ENCODE measurements around the gene EML2. TPM values are rescaled to one million over a fixed set of nuclear protein-coding genes. Genes with fewer than 3 reads are reported as not detected.

The EML2 gene
- total and polyA plus RNA-seq, 7 donors = 6.2 to 31.1 (median 10.4) TPM

DNA sequence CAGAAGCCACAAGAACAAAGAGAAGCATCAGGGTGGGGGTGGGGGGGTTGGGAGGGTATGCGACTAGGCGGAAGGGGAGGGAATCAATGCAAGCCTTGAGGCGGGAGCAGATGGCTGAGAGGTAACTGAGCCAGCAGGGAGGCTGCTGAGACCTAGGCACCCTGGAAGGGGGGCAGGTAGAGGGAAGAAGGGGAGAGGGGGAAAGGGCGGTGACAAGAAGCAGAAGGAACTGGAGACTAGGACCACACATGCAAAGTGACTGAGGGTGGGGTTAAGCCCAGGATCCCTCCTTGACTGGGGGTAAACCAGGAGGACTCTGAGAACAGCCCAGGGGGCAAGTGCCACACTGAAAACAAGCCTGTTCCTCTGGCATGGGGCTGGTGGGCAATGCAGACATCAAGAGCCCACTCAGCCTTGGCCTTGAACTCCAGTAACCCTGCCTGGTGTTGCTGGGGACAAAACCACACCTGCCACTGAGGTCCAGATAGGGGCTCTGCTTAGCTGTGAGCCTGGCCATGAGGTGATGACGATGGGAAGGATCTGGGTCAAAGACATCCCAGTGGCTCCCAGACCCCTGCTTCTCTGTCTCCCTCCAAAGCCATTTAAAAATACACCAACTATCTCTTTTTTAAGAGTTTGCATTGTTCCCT lies 74.9 kb downstream of the EML2 start:
- Histone ChIP-seq H3K4me3 (no peak overlapping the region), H3K36me3 (ENCODE audit: insufficient read depth in 1 of 2, low read depth in 1 of 2) (no peaks in the 10 kb centered on the region), H3K27me3 (ENCODE audit: insufficient read depth in 3 of 3, low read length in 2 of 3) (no peaks in the 10 kb centered on the region), H3K27ac (no peak overlapping the region), H3K9me3 (no peaks in the 10 kb centered on the region), H3K4me1 (peaks cover 19% of the 10 kb centered on the region)
- TF ChIP-seq, protein P1, sequence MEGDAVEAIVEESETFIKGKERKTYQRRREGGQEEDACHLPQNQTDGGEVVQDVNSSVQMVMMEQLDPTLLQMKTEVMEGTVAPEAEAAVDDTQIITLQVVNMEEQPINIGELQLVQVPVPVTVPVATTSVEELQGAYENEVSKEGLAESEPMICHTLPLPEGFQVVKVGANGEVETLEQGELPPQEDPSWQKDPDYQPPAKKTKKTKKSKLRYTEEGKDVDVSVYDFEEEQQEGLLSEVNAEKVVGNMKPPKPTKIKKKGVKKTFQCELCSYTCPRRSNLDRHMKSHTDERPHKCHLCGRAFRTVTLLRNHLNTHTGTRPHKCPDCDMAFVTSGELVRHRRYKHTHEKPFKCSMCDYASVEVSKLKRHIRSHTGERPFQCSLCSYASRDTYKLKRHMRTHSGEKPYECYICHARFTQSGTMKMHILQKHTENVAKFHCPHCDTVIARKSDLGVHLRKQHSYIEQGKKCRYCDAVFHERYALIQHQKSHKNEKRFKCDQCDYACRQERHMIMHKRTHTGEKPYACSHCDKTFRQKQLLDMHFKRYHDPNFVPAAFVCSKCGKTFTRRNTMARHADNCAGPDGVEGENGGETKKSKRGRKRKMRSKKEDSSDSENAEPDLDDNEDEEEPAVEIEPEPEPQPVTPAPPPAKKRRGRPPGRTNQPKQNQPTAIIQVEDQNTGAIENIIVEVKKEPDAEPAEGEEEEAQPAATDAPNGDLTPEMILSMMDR (IDR thresholded peaks at IDR 0.05) = no peak
- intact Hi-C loops (cut with DNase I) = no loop called here
- WGBS, 3 donors = 77 to 80% (median 78%) methylated on average over 5 of the region's 5 CpGs
- DNase-seq (no peak), ATAC-seq (no peak)

DNA sequence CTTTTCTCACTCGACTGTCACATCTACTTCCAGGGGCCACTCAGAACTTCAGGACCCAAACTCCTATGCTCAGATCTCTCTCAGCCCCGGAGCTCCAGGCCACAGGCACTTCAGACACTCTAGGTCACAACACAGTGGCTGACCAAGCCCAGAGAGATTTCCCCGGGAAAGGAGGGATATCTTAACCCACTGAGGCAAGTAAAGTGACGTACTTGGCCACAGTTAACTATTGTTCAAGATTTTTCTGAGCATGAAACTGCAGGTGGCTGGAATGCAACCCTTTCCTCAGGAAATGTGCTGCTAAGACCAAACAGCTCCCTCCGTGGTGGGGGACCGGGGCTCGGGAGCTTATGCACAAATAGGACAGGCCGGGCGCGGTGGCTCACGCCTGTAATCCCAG lies 78.5 kb downstream of the EML2 start:
- Histone ChIP-seq H3K27me3 (ENCODE audit: insufficient read depth in 3 of 3, low read length in 2 of 3) (no peaks in the 10 kb centered on the region), H3K9me3 (no peaks in the 10 kb centered on the region), H3K4me3 (no peak overlapping the region), H3K36me3 (ENCODE audit: insufficient read depth in 1 of 2, low read depth in 1 of 2) (no peaks in the 10 kb centered on the region), H3K27ac (no peak overlapping the region), H3K4me1 (no peaks in the 10 kb centered on the region)
- WGBS, 3 donors = 66 to 79% (median 79%) methylated on average over 11 of the region's 11 CpGs
- no peak for DNase-seq
- intact Hi-C loops (cut with DNase I) = no loop called here
- TF ChIP-seq, protein P1 (IDR thresholded peaks at IDR 0.05) = no peak
- no peak for ATAC-seq

DNA sequence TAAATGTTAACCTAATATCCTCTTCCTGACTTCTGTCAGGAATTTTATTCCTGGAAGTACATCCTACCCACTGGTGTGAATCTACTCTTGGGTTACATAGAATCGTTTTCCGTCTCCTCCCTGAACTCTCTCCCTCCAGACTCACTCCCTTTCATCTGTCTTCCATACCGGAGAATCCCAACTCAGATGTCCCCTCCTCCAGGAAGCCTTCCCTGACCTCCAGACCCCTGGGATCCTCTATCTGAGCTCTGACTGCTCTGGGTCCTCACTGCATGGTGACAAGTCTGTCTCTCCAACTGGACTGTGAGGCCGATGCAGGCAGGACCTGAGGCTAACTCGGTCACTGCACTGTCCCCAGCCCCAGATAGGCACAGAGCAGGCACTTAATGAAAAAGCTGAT lies 79.2 kb downstream of the EML2 start:
- WGBS, 3 donors = 78 to 87% (median 86%) methylated on average over 5 of the region's 5 CpGs
- intact Hi-C loops (cut with DNase I) = no loop called here
- Histone ChIP-seq H3K4me1 (no peaks in the 10 kb centered on the region), H3K9me3 (no peaks in the 10 kb centered on the region), H3K36me3 (ENCODE audit: insufficient read depth in 1 of 2, low read depth in 1 of 2) (no peaks in the 10 kb centered on the region), H3K27me3 (ENCODE audit: insufficient read depth in 3 of 3, low read length in 2 of 3) (no peaks in the 10 kb centered on the region), H3K4me3 (no peak overlapping the region), H3K27ac (no peak overlapping the region)
- DNase-seq (no peak), ATAC-seq (no peak)
- TF ChIP-seq, protein P1 (IDR thresholded peaks at IDR 0.05) = no peak

Other genes starting within 250 kb of the EML2 start
- gene PPP1R13L, start 234.3 kb downstream of the EML2 start, total RNA-seq = 1 to 10 TPM; 4.1 to 6.9 (median 5.8) TPM
- gene PPP1R13L, start 234.3 kb downstream of the EML2 start, polyA plus RNA-seq = 10 to 100 TPM in 1 of 3 donors, 1 to 10 TPM in 2; 1.8 to 21.4 (median 1.9) TPM
- 1 to 10 TPM; 6.0 to 9.6 (median 7.1) TPM for gene POLR1G, start 232.8 kb downstream of the EML2 start, total RNA-seq
- gene POLR1G, start 232.8 kb downstream of the EML2 start, polyA plus RNA-seq = 10 to 100 TPM in 2 of 3 donors, 1 to 10 TPM in 1; 8.8 to 12.5 (median 11.3) TPM
- gene ERCC1, start 215.5 kb downstream of the EML2 start, total RNA-seq = 100 to 1,000 TPM in 1 of 4 donors, 10 to 100 TPM in 3; 59.5 to 145 (median 74.2) TPM
- 1,000 to 10,000 TPM in 1 of 3 donors, 10 to 100 TPM in 2; 84.6 to 2,153 (median 96.4) TPM for gene ERCC1, start 215.5 kb downstream of the EML2 start, polyA plus RNA-seq
- gene FOSB, start 171.4 kb downstream of the EML2 start, total RNA-seq = 1 to 10 TPM in 3 of 4 donors, under 1 TPM in 1; 0.32 to 9.4 (median 1.7) TPM
- 1 to 10 TPM in 1 of 3 donors, under 1 TPM in 2; 0.41 to 5.4 (median 0.65) TPM for gene FOSB, start 171.4 kb downstream of the EML2 start, polyA plus RNA-seq
- 100 to 1,000 TPM; 214 to 272 (median 242) TPM for gene RTN2, start 142.3 kb downstream of the EML2 start, total RNA-seq
- 100 to 1,000 TPM in 1 of 3 donors, 10 to 100 TPM in 2; 46.6 to 199 (median 85.8) TPM for gene RTN2, start 142.3 kb downstream of the EML2 start, polyA plus RNA-seq
- gene PPM1N, start 141.0 kb downstream of the EML2 start, total RNA-seq = under 1 TPM in 1 of 4 donors, not detected in 3; 0.60 TPM
- gene PPM1N, start 141.0 kb downstream of the EML2 start, polyA plus RNA-seq = under 1 TPM; 0.29 to 0.90 (median 0.31) TPM
- 10 to 100 TPM; 14.2 to 32.8 (median 23.2) TPM for gene VASP, start 131.9 kb downstream of the EML2 start, total RNA-seq
- gene VASP, start 131.9 kb downstream of the EML2 start, polyA plus RNA-seq = 10 to 100 TPM; 13.5 to 76.3 (median 14.6) TPM
- gene OPA3, start 54.6 kb downstream of the EML2 start, total RNA-seq = 10 to 100 TPM; 14.0 to 27.6 (median 17.6) TPM
- gene OPA3, start 54.6 kb downstream of the EML2 start, polyA plus RNA-seq = 10 to 100 TPM in 2 of 3 donors, 1 to 10 TPM in 1; 9.1 to 15.8 (median 12.4) TPM
- gene GPR4, start 37.2 kb downstream of the EML2 start, total RNA-seq = 1 to 10 TPM; 3.0 to 7.5 (median 3.9) TPM
- 1 to 10 TPM; 1.6 to 2.6 (median 2.4) TPM for gene GPR4, start 37.2 kb downstream of the EML2 start, polyA plus RNA-seq
- gene GIPR, start 28.8 kb upstream of the EML2 start, total RNA-seq = not detected
- gene GIPR, start 28.8 kb upstream of the EML2 start, polyA plus RNA-seq = under 1 TPM in 2 of 3 donors, not detected in 1; under 0.01 to 0.08 TPM
- 100 to 1,000 TPM; 205 to 243 (median 222) TPM for gene SNRPD2, start 52.6 kb upstream of the EML2 start, total RNA-seq
- 100 to 1,000 TPM; 251 to 368 (median 326) TPM for gene SNRPD2, start 52.6 kb upstream of the EML2 start, polyA plus RNA-seq
- gene QPCTL, start 53.3 kb upstream of the EML2 start, total RNA-seq = 1 to 10 TPM in 2 of 4 donors, under 1 TPM in 2; 0.84 to 1.6 (median 1.1) TPM
- gene QPCTL, start 53.3 kb upstream of the EML2 start, polyA plus RNA-seq = 1 to 10 TPM in 1 of 3 donors, under 1 TPM in 2; 0.41 to 1.6 (median 0.84) TPM
- gene FBXO46, start 91.5 kb upstream of the EML2 start, total RNA-seq = 10 to 100 TPM in 2 of 4 donors, 1 to 10 TPM in 2; 6.4 to 13.0 (median 9.9) TPM
- 1 to 10 TPM; 4.6 to 9.5 (median 5.0) TPM for gene FBXO46, start 91.5 kb upstream of the EML2 start, polyA plus RNA-seq
- not detected for gene MEIOSIN, start 94.0 kb upstream of the EML2 start, total RNA-seq
- under 1 TPM in 1 of 3 donors, not detected in 2; 0.01 TPM for gene MEIOSIN, start 94.0 kb upstream of the EML2 start, polyA plus RNA-seq
- gene SIX5, start 129.9 kb upstream of the EML2 start, total RNA-seq = 10 to 100 TPM in 1 of 4 donors, 1 to 10 TPM in 3; 9.2 to 14.5 (median 9.4) TPM
- 1 to 10 TPM; 7.0 to 9.1 (median 8.7) TPM for gene SIX5, start 129.9 kb upstream of the EML2 start, polyA plus RNA-seq
- gene DMPK, start 143.1 kb upstream of the EML2 start, total RNA-seq = 100 to 1,000 TPM; 132 to 617 (median 337) TPM
- 10 to 100 TPM; 53.0 to 77.7 (median 77.0) TPM for gene DMPK, start 143.1 kb upstream of the EML2 start, polyA plus RNA-seq
- gene DMWD, start 153.4 kb upstream of the EML2 start, total RNA-seq = 100 to 1,000 TPM in 1 of 4 donors, 10 to 100 TPM in 3; 50.8 to 104 (median 66.9) TPM
- gene DMWD, start 153.4 kb upstream of the EML2 start, polyA plus RNA-seq = 10 to 100 TPM; 38.4 to 61.8 (median 48.2) TPM
- gene RSPH6A, start 175.9 kb upstream of the EML2 start, total RNA-seq = under 1 TPM in 2 of 4 donors, not detected in 2; 0.12 to 0.15 TPM
- under 1 TPM in 2 of 3 donors, not detected in 1; 0.03 to 0.05 TPM for gene RSPH6A, start 175.9 kb upstream of the EML2 start, polyA plus RNA-seq
- 10 to 100 TPM; 47.6 to 80.3 (median 56.8) TPM for gene SYMPK, start 223.8 kb upstream of the EML2 start, total RNA-seq
- gene SYMPK, start 223.8 kb upstream of the EML2 start, polyA plus RNA-seq = 10 to 100 TPM; 27.6 to 37.3 (median 36.6) TPM
- not detected for gene FOXA3, start 224.9 kb upstream of the EML2 start, total RNA-seq
- gene FOXA3, start 224.9 kb upstream of the EML2 start, polyA plus RNA-seq = under 1 TPM; 0.05 to 0.35 (median 0.23) TPM
- gene IRF2BP1, start 246.7 kb upstream of the EML2 start, total RNA-seq = 10 to 100 TPM; 16.2 to 25.4 (median 21.1) TPM
- 10 to 100 TPM; 12.6 to 17.6 (median 14.2) TPM for gene IRF2BP1, start 246.7 kb upstream of the EML2 start, polyA plus RNA-seq